ENCODE data around the gene S100B.

Gene S100B

DNA sequence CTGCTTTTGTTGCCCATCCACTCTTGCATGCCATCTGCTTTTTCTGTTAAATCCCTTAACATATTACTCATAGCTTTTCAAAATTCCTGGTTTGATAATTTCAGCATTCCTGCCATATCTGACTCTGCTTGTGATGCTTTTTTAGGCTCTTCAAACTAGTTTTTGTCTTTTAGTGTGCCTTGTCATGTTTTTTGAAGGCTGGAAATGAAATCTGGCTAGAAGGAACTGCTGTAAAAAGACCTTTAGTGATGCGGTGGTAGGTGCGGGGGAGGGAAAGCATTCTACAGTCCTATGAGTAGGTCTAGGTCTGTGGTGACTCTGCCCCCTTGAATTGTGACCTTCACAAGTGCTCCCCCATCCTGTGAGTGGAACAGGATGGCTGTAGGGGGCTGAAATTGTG, 15.0 kb upstream of the S100B start:
- TF ChIP-seq POLR2A (IDR thresholded peaks at IDR 0.05; ENCODE audit: low read depth, low read length), result no peak
- DNase-seq (ENCODE audit: insufficient read length, low spot score) (no peak), FAIRE-seq (no peak)

DNA sequence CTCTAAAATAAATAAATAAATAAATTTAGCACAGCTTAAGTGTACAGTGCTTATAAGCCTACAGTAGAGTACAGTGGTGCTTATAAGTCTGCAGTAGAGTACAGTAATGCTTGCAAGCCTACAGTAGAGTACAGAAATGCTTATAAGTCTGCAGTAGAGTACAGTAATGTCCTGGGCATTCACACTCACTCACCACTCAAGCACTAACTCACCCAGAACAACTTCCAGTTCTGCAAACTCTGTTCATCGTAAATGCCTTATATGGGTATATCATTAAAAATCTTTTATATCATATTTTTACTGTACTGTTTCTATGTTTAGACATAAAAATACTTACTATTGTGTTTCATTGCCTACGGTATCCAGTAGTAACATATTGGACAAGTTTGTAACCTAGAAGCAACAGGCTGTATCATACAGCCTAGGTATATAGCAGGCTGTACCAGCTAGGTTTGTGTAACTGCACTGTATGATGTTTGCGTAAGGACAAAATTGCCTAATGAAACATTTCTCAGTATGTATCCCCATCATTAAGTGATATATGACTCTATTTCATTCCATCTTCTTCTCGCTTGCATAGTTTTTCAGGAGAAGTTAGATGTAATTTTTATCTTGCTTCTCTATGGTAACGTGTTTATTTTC, 14.0 kb upstream of the S100B start:
- FAIRE-seq (no peak), DNase-seq (ENCODE audit: insufficient read length, low spot score) (no peak)

DNA sequence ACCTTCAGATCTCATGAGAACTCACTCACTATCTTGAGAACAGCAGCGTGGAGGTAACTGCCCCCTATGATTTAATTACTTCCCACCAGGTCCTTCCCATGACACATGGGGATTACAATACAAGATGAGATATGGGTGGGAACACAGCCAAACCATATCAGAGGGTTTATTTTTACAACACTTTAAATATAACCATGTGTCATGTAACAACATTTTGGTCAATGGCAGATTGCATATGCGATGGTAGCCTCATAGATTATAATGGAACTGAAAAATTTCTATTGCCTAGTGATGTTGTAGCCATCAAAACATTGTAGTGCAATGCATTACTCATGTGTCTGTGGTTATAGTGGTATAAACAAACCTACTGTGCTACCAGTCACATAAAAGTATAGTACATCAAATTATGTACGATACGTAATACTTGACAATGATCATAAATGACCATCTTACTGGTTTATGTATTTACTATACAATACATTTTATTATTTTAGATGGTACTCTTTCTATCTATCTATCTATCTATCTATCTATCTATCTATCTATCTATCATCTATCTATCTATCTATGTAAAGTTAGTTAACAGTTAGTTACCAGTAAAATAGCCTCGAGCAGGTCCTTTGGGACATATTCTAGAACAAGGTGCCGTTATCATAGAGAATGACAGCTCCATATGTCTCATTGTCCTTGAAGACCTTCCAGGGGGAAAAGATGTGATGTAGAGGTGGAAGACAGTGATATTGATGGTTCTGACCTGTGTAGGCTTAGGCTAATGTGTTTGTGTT, 12.6 kb upstream of the S100B start:
- FAIRE-seq (no peak), DNase-seq (ENCODE audit: insufficient read length, low spot score) (no peak)
- TF ChIP-seq POLR2A (IDR thresholded peaks at IDR 0.05; ENCODE audit: low read depth, low read length), result no peak

More for the DNA sequence above, 14.0 kb upstream of the S100B start:
- no peak for TF ChIP-seq POLR2A (IDR thresholded peaks at IDR 0.05; ENCODE audit: low read depth, low read length)

DNA sequence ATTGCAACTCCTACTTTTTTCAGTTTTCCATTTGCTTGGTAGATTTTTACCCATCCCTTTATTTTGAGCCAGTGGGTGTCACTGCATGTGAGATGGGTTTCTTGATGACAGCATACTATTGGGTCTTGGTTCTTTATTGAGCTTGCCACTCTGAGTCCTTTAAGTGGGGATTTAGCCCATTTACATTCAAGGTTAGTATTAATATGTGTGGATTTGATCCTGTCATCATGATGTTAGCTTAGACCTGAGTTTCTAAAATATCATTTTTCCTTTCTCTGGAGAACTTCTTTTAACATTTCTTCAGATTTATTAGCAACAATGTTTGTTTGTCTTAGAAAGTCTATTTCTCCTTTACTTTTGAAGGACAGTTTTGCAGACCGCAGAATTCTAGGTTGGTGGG, 11.8 kb upstream of the S100B start:
- TF ChIP-seq POLR2A (IDR thresholded peaks at IDR 0.05; ENCODE audit: low read depth, low read length), result no peak
- DNase-seq (ENCODE audit: insufficient read length, low spot score), result no peak
- FAIRE-seq, result no peak

DNA sequence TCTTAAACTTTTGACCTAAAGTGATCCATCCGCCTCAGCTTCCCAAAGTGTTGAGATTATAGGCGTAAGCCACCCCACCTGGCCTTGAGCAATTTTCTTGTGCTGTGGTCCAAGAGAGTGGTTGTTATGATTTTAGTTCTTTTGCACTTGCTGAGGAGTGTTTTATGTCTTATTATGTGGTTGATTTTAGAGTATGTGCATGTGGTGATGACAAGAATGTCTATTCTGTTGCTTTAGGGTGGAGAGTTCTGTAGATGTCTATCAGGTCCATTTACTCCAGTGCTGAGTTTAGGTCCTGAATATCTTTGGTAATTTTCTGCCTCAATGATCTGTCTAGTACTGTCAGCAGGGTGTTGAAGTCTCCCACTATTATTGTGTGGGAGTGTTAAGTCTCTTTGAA, 11.2 kb upstream of the S100B start:
- TF ChIP-seq POLR2A (IDR thresholded peaks at IDR 0.05; ENCODE audit: low read depth, low read length), result no peak
- FAIRE-seq (no peak), DNase-seq (ENCODE audit: insufficient read length, low spot score) (no peak)

DNA sequence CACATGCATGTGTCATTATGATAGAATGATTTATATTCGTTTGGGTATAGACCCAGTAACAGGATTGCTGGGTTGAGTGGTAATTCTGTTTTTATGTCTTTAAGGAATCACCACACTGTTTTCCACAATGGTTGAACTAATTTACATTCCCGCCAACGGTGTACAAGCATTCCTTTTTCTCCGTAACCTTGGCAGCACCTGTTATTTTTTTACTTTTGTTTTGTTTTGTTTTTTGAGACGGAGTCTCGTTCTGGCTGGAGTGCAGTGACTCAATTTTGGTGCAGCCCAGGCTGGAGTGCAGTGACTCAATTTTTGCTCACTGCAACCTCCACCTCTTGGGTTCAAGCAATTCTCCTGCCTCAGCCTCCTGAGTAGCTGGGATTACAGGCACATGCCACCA, 8.5 kb upstream of the S100B start:
- TF ChIP-seq POLR2A (IDR thresholded peaks at IDR 0.05; ENCODE audit: low read depth, low read length), result no peak
- FAIRE-seq (no peak), DNase-seq (ENCODE audit: insufficient read length, low spot score) (no peak)

DNA sequence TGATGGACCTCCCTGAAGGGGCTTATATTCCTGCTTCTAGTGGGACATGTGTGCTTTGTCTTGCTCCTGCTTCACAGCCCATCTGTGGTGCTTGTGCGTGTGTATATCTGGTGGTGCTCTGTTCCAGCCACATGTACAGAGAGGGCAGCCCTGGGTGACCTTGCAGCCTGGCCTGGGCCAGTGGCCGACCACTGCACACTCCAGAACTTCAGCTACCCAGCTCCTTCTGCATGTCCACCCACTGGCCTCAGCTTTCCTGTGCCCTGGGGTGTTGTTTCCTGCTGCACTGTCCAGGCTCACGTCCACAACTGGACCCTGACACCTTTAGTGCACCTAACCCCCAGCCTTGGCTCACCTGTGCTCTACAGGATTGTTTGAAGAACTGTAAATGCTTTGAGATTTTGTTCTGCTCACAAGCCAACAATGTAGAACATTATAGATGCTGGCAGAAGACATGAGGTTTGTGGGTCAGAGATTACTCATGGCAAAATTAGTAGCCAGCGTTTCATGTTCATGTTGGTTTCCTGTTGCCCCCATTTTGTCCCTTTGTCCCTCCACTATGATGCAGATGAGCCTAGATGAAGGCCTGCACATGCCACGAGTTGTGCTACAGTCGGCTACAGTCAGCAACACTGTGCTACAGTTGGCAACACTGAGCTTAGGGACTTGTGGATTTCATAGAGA, 5.3 kb upstream of the S100B start:
- no peak for TF ChIP-seq POLR2A (IDR thresholded peaks at IDR 0.05; ENCODE audit: low read depth, low read length)
- DNase-seq (ENCODE audit: insufficient read length, low spot score) (no peak), FAIRE-seq (no peak)

DNA sequence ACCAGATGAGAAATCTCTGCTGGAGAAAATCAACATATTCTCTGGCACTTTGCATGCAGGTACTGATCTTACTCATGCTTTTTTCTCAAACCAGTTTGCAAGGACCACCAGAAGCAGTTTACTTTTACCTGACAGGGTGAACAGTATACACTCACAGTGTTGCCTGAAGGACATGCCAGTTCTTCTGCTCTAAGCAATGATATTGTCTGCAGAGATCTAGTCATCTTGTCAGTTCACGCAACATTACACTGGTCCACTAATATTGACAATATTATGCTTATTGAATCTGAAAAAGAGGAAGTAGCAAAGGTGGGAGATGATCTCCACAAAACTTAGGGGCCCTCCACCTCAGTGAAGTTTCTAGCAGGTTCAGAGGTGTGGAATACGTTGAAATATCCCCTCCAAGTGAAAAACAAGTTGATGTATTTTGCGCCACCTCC, 3.8 kb upstream of the S100B start:
- no peak for FAIRE-seq

DNA sequence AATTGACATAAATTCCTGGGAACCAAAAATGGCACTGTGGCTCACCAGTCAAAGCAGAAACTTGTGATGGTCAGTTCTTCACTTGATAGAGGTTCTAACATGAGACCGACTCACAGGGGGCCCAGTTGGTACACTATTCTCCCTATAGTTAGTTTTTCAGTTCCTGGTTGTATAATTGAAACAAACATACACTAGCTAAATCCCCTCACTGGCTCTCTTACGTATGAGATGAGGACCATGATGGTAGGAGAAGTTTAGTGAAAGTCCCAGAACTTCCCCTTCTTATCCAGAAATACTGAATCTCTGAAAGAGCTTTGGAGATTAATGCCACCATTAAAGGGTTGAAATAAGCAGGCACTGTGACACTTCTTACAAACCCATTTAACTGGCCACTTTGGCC, 2.8 kb upstream of the S100B start:
- FAIRE-seq, result no peak
- no peak for TF ChIP-seq POLR2A (IDR thresholded peaks at IDR 0.05; ENCODE audit: low read depth, low read length)
- DNase-seq (ENCODE audit: insufficient read length, low spot score), result no peak

More for the DNA sequence above, 3.8 kb upstream of the S100B start:
- no peak for TF ChIP-seq POLR2A (IDR thresholded peaks at IDR 0.05; ENCODE audit: low read depth, low read length)
- DNase-seq (ENCODE audit: insufficient read length, low spot score), result no peak

DNA sequence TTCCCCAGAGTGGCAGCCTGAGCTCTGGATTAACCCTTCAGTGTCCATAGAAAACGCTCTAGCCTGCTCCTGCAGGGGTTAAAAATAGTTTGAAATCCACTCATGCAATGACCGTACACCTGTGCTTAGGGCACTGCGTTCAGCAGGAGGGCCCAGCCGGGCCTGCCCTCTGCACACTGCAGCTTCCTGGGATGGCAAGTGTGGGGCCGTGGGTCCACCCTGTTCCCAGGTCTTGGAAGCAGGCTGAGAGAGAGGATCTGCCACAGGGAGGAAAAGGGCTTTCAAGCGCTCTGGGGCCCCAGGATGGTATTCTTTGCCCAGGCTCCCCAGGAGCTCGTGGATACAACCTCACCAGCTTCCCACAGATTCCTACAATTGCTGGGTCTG, 1.5 kb upstream of the S100B start:
- FAIRE-seq (no peak), DNase-seq (ENCODE audit: insufficient read length, low spot score) (no peak)
- TF ChIP-seq POLR2A (IDR thresholded peaks at IDR 0.05; ENCODE audit: low read depth, low read length), result no peak

DNA sequence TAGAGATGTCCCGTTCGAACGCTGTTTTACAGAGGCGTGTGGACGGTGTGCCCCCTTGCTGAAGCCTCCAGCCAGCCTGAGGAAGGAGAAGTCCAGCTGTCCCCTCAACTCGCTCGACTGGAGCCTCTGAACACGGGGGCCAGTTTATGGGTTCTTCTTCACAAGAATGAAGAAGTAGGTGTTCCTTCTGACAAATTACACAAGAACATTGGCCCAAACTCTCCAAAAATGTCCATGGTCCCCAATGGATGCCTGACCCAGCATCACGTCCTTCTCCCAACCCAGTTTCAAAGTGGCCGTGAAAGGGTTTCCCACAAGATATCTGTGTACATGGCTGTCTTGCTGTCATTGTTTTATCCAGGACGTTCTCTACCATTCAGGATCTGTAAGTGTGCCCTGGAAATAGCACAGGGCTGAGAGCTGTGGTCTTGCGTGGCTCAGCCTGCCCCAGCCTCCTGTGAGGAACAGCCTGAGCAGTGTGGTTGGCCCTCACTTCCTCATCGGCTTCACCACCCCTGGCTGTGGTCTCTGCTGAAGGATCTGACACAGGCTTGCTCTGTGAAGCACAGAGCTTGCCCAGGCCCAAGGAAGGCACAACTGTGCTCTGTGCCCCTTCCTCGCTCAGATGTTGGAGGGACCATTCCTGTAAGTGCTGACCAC, 1.0 kb upstream of the S100B start:
- DNase-seq (ENCODE audit: insufficient read length, low spot score) (no peak), FAIRE-seq (no peak)
- TF ChIP-seq POLR2A (IDR thresholded peaks at IDR 0.05; ENCODE audit: low read depth, low read length), result no peak

DNA sequence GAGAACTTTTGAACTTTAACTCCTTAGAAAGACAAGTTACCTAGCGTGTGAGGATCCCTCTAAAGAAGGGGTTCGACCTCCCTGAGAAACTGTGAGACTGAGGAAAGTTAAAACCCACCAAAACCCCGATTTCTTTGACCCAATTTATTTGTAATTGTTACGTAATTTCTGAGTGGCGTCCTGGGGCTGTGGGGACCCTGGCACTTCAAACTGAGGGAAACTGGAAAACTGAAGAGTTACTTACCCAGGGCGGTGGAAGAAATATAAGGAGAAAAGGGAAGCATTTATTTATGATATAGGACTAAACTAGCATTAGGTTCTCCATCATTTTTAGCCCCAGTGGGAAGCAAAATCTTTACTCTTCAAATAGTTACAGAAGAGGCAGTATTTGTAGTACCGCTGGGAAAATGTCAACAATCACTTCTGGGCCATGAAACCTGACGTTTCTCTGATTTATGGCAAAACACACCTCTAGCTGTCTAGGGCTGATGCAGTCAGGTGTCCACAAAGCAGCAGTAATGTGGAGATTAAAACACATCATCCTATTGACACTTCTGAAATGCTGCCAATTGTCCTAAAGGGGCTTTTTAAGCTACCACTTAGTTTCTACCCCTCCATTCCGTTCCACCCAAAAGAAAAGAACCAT, 430 bp downstream of the S100B start:
- no peak for TF ChIP-seq POLR2A (IDR thresholded peaks at IDR 0.05; ENCODE audit: low read depth, low read length)
- FAIRE-seq (no peak), DNase-seq (ENCODE audit: insufficient read length, low spot score) (no peak)

DNA sequence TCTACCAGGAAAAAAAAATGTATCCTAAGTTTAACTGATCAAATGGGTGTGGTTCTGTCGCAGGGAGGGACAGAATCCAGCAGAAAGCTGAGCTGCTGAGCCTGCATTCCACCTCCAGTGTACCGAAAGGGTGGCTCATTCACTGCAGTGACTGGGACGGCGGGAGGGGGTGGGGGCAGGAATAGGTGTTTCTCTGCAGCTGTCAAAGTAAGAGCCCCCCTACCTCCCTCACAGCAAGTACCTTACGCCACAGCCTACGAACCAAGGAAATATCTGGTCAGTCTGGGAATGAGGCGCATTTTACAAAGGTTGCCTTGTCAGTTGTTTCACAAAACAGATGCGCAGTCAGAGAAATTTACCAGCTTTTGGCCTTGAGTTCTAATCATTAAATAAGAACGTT, 1.7 kb downstream of the S100B start:
- DNase-seq (ENCODE audit: insufficient read length, low spot score) (no peak), FAIRE-seq (no peak)
- no peak for TF ChIP-seq POLR2A (IDR thresholded peaks at IDR 0.05; ENCODE audit: low read depth, low read length)

DNA sequence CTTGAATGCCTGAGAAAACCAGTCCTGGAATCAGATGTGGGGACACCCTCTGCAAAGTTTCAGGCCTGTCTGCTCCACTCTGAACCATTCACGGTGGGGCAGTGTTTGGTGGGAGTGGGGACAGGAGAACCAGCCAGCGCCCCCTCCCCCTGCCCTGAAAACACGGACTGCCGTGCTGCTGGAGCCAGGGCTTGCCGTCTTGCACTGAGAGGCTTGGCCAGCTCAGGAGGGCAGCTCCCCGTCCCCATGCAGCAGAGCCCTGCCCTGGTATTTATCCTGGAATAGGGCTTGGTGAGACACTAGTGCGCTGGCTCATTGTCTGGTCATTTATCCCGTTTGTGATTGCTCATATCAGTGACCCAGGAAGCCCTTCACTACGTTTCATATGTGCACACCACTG, 3.9 kb downstream of the S100B start:
- DNase-seq (ENCODE audit: insufficient read length, low spot score) (no peak), FAIRE-seq (no peak)
- no peak for TF ChIP-seq POLR2A (IDR thresholded peaks at IDR 0.05; ENCODE audit: low read depth, low read length)

Data from H54 (cell line).